ENCODE data around the gene KPTN. TPM values are rescaled to one million over a fixed set of nuclear protein-coding genes. Genes with fewer than 3 reads are reported as not detected.
A peak's percentile ranks its signal among the peaks of the same experiment; 100 is the strongest.

Gene KPTN
- total RNA-seq, 1 donor: 4.0 TPM

DNA sequence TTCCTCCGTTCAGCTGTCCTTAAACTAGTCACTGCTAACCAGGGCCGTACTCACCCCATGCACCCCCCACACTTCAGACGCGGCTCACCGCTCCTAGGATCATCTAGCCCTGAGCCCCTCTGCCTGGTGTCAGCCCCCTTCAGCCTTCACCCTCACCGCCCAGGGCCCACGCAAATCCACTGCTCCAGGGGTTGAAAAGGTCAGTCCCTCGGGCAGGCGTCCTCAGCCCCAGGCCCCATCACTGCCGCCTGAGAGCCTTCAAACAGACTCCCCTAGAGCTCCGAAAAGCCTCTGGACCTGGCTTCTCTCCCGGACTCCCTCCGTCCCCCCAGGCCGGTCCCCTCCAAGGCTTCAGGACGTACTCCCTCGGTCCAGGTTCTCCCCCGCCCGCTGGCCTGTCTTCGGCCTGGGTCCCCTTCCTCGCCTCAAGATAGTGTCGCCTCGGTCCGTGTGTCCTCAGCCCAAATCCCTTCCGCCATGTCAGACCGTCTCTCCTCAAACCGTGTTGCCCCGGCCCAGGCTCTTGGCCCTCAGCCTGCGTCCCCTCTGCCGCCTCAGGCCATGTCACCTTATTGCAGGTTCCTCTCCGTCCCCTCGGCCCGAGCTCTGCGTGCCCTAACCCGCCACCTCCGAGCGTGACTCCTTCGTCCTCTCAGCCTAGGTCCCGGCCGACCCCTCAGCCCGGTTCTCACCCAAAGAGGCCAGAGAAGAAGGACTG, 30.3 kb upstream of the KPTN start:
- peak overlapping the region; percentile 95 for H3K4me3 ChIP-seq (ENCODE audit: insufficient read depth, low read length)
- H2AFZ ChIP-seq (ENCODE audit: low read length): peak overlapping the region; percentile 64
- TF ChIP-seq, protein P1, sequence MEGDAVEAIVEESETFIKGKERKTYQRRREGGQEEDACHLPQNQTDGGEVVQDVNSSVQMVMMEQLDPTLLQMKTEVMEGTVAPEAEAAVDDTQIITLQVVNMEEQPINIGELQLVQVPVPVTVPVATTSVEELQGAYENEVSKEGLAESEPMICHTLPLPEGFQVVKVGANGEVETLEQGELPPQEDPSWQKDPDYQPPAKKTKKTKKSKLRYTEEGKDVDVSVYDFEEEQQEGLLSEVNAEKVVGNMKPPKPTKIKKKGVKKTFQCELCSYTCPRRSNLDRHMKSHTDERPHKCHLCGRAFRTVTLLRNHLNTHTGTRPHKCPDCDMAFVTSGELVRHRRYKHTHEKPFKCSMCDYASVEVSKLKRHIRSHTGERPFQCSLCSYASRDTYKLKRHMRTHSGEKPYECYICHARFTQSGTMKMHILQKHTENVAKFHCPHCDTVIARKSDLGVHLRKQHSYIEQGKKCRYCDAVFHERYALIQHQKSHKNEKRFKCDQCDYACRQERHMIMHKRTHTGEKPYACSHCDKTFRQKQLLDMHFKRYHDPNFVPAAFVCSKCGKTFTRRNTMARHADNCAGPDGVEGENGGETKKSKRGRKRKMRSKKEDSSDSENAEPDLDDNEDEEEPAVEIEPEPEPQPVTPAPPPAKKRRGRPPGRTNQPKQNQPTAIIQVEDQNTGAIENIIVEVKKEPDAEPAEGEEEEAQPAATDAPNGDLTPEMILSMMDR (IDR thresholded peaks at IDR 0.05; ENCODE audit: extremely low read depth, low read depth, low read length): no peak
- H3K36me3 ChIP-seq (ENCODE audit: insufficient read depth, low read length): no peaks in the 10 kb centered on the region
- peaks cover 51% of the 10 kb centered on the region for H3K4me1 ChIP-seq (ENCODE audit: insufficient read depth, low read length)
- no peaks in the 10 kb centered on the region for H3K9me3 ChIP-seq (ENCODE audit: low read depth, low read length)
- H3K27me3 ChIP-seq (ENCODE audit: insufficient read depth, low read length): no peaks in the 10 kb centered on the region
- H3K79me2 ChIP-seq (ENCODE audit: insufficient read depth, low read length): peaks cover 55% of the 10 kb centered on the region
- H3K27ac ChIP-seq (ENCODE audit: low read depth, low read length): peak overlapping the region; percentile 99
- H4K20me1 ChIP-seq (ENCODE audit: insufficient read depth, low read length): peaks cover 38% of the 10 kb centered on the region
- DNase-seq (ENCODE audit: insufficient read length, low spot score, missing footprints): peak; percentile 90
- peak overlapping the region; percentile 87 for H3K4me2 ChIP-seq (ENCODE audit: insufficient read depth, low read length)

DNA sequence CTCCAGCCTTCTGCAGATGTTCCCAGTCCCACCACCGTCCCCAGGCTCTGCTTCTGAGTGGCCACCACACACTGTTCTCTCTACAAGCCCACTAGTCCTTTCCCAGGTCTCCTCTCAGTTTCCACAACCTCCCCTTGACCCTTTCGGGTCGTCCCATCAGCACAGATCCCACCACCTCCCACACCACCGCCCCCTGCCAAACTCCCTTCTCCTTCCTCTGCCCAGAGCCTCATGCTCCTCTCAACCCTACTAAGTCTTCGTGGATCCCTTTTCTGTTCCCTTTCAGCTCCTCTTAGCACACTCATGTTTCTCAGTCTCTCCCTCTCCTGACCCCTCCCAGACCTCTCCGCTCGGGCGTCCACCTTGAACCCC, 28.9 kb upstream of the KPTN start:
- Histone ChIP-seq H3K4me3 (ENCODE audit: insufficient read depth, low read length) (peak overlapping the region; percentile 95), H3K27me3 (ENCODE audit: insufficient read depth, low read length) (no peaks in the 10 kb centered on the region), H3K79me2 (ENCODE audit: insufficient read depth, low read length) (peaks cover 69% of the 10 kb centered on the region), H3K9me3 (ENCODE audit: low read depth, low read length) (no peaks in the 10 kb centered on the region), H4K20me1 (ENCODE audit: insufficient read depth, low read length) (peaks cover 50% of the 10 kb centered on the region), H2AFZ (ENCODE audit: low read length) (no peak overlapping the region), H3K27ac (ENCODE audit: low read depth, low read length) (peak overlapping the region; percentile 39), H3K36me3 (ENCODE audit: insufficient read depth, low read length) (no peaks in the 10 kb centered on the region), H3K4me2 (ENCODE audit: insufficient read depth, low read length) (peak overlapping the region; percentile 87), H3K4me1 (ENCODE audit: insufficient read depth, low read length) (peaks cover 52% of the 10 kb centered on the region)
- TF ChIP-seq, protein P1 (IDR thresholded peaks at IDR 0.05; ENCODE audit: extremely low read depth, low read depth, low read length): no peak
- no peak for DNase-seq (ENCODE audit: insufficient read length, low spot score, missing footprints)

DNA sequence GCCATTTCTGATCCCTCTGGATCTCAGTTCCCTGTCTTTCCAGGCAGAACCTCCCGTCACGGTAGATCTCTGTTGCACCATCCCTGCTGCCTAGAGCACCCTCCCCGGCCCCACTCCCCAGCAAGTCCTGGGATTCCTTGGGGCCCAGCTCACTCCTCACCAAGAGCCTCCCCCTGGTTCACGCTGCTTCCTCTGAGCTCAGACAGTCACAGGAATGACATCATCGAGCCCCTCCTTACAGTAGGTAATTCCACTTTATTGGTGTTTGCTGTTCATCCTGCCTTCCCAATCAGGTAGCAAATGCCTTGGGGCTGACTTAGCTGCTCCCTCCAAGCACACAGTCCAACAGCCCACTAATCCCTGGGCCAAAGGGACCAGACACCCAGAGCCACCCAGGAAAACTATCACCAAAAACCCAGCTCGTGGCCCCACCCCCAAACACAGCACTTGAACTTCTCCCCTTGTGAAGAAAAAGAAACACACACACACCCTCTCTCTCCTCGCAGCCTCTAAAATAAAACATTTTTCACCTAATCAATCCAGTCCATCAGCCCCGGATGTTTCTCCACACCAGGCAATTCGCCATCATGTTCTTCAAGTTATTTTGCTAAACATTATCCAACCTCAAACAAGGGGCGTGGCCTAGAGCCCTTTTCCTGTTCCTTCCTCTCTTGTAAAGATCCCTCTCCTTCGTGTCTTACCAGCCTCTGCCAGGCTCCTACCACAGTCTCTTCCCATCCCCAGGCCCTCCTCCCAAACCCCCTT, 28.3 kb upstream of the KPTN start:
- no peak for DNase-seq (ENCODE audit: insufficient read length, low spot score, missing footprints)
- H3K4me1 ChIP-seq (ENCODE audit: insufficient read depth, low read length): peaks cover 52% of the 10 kb centered on the region
- H3K79me2 ChIP-seq (ENCODE audit: insufficient read depth, low read length): peaks cover 74% of the 10 kb centered on the region
- H3K4me2 ChIP-seq (ENCODE audit: insufficient read depth, low read length): peak overlapping the region; percentile 87
- peak overlapping the region; percentile 39 for H3K27ac ChIP-seq (ENCODE audit: low read depth, low read length)
- H3K27me3 ChIP-seq (ENCODE audit: insufficient read depth, low read length): no peaks in the 10 kb centered on the region
- no peak overlapping the region for H2AFZ ChIP-seq (ENCODE audit: low read length)
- H3K4me3 ChIP-seq (ENCODE audit: insufficient read depth, low read length): peak overlapping the region; percentile 95
- no peaks in the 10 kb centered on the region for H3K36me3 ChIP-seq (ENCODE audit: insufficient read depth, low read length)
- TF ChIP-seq, protein P1 (IDR thresholded peaks at IDR 0.05; ENCODE audit: extremely low read depth, low read depth, low read length): no peak
- H4K20me1 ChIP-seq (ENCODE audit: insufficient read depth, low read length): peaks cover 56% of the 10 kb centered on the region
- no peaks in the 10 kb centered on the region for H3K9me3 ChIP-seq (ENCODE audit: low read depth, low read length)

DNA sequence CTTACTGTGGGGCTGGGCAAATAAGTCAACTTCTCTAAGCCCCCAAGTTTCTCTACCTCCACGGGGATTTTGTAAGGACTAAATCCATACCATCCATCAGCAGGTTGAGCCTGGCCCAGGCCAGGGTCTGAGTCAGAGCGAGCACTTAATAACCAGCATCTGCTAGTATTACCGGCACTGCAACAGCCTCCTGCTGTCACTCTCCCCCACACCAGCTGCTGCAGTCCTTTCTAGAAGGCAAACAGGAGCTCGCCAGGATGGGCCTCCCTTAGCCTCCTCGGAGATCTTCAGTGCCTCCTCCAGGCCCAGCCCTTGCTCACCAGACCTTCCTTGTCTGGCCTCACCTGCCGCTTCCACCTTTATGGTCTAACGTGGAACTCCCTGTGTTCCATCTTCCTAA, 27.7 kb upstream of the KPTN start:
- H3K27ac ChIP-seq (ENCODE audit: low read depth, low read length): peak overlapping the region; percentile 39
- H4K20me1 ChIP-seq (ENCODE audit: insufficient read depth, low read length): peaks cover 63% of the 10 kb centered on the region

More for the DNA sequence above, 27.7 kb upstream of the KPTN start:
- no peaks in the 10 kb centered on the region for H3K27me3 ChIP-seq (ENCODE audit: insufficient read depth, low read length)
- H3K79me2 ChIP-seq (ENCODE audit: insufficient read depth, low read length): peaks cover 81% of the 10 kb centered on the region
- TF ChIP-seq, protein P1 (IDR thresholded peaks at IDR 0.05; ENCODE audit: extremely low read depth, low read depth, low read length): no peak
- H3K4me1 ChIP-seq (ENCODE audit: insufficient read depth, low read length): peaks cover 52% of the 10 kb centered on the region
- no peaks in the 10 kb centered on the region for H3K9me3 ChIP-seq (ENCODE audit: low read depth, low read length)
- peaks cover under 1% of the 10 kb centered on the region for H3K36me3 ChIP-seq (ENCODE audit: insufficient read depth, low read length)
- peak; percentile 77 for DNase-seq (ENCODE audit: insufficient read length, low spot score, missing footprints)
- no peak overlapping the region for H2AFZ ChIP-seq (ENCODE audit: low read length)
- H3K4me3 ChIP-seq (ENCODE audit: insufficient read depth, low read length): peak overlapping the region; percentile 8
- peak overlapping the region; percentile 87 for H3K4me2 ChIP-seq (ENCODE audit: insufficient read depth, low read length)

Data from osteoblast (primary cell).